Heart left ventricle (tissue), 16 donors: ENCODE data around the gene HSF5. TPM values are rescaled to one million over a fixed set of nuclear protein-coding genes. Genes with fewer than 3 reads are reported as not detected.
A peak's percentile ranks its signal among the peaks of the same experiment; 100 is the strongest.

Source experiments
- ATAC-seq, 4 donors: fragments of 200-7000 bp; cut with Tn5 transposase; one replicate each; pipeline ENCODE4 v1.9.1; 2020 to 2022; ENCODE audit warnings: moderate library complexity in 4 of 4, mild to moderate bottlenecking in 3 of 4, moderate number of reproducible peaks in 1 of 4
- DNase-seq, 5 donors: peaks; one replicate each; pipeline ENCODE4 v3.0.0-alpha.2; 2020
- H3K27ac ChIP-seq, 12 donors: fragments of 200-600 bp; sonication (generic) in 4 of 12; one replicate each; pipeline versions ENCODE4 v1.5.0 to v1.8.0; 2016 to 2022; ENCODE audit warnings: mild to moderate bottlenecking in 2 of 12
- H3K27me3 ChIP-seq, 9 donors: fragments of 200-600 bp; sonication (generic) in 2 of 9; one replicate each; pipeline versions ENCODE4 v1.5.1 to v1.8.0; 2016 to 2022; ENCODE audit warnings: mild to moderate bottlenecking in 3 of 9
- H3K36me3 ChIP-seq, 9 donors: fragments of 200-600 bp; sonication (generic) in 2 of 9; one replicate each; pipeline versions ENCODE4 v1.5.0 to v1.8.0; 2018 to 2022; ENCODE audit warnings: mild to moderate bottlenecking in 2 of 9
- H3K4me1 ChIP-seq, 12 donors: fragments of 200-600 bp; sonication (generic) in 4 of 12; one replicate each; pipeline versions ENCODE4 v1.5.0 to v1.8.0; 2016 to 2022; ENCODE audit warnings: mild to moderate bottlenecking in 3 of 12
- H3K4me3 ChIP-seq, 12 donors: fragments of 200-600 bp; sonication (generic) in 4 of 12; one replicate each; pipeline versions ENCODE4 v1.5.0 to v1.8.0; 2017 to 2022; ENCODE audit warnings: mild to moderate bottlenecking in 9 of 12, moderate library complexity in 4 of 12
- H3K9me3 ChIP-seq, 12 donors: fragments of 200-600 bp; sonication (generic) in 4 of 12; one replicate each; pipeline versions ENCODE4 v1.5.0 to v1.8.0; 2016 to 2022; ENCODE audit warnings: mild to moderate bottlenecking in 1 of 12
- CTCF ChIP-seq, 12 donors: fragments of 200-600 bp; sonication (generic) in 4 of 12; IDR thresholded peaks; one replicate each; pipeline versions ENCODE4 v1.5.0 to v1.8.0; 2018 to 2022; ENCODE audit warnings: antibody characterized with exemption in 12 of 12, mild to moderate bottlenecking in 5 of 12
- POLR2A ChIP-seq, 2 donors: fragments of 450-650 bp; IDR thresholded peaks; one replicate each; pipeline ENCODE4 v1.6.1; 2017; ENCODE audit warnings: antibody characterized with exemption in 2 of 2, mild to moderate bottlenecking in 2 of 2, moderate library complexity in 2 of 2
- WGBS, 4 donors: extraction: QIAGEN DNeasy Blood & Tissue Kit in 2 of 4; methylation state at CpG; one replicate each; pipeline versions ENCODE4 v1.1.5 to v1.1.7; 2013 to 2018; 5-methylcytosine and 5-hydroxymethylcytosine counted together
- intact Hi-C, 10 donors: fragments of 100-400 bp; cut with DNase I; formaldehyde crosslinking; loops; one replicate each; pipeline versions ENCODE4 v1.11.1 to v1.14.2; 2022
- polyA plus RNA-seq, 2 donors: library from polyadenylated mRNA; stranded (reverse); fragments of 200-250 nt; gene quantifications; one replicate each; pipeline ENCODE4 v1.2.3, GENCODE V29; 2013
- total RNA-seq, 9 donors: library from RNA; depleted of rRNA in 2 of 9; stranded (reverse); fragments of >200 nt in 2 of 9; fragmentation: NEBNext Ultra II Directional in 3 of 9; extraction: Animal tissue kit (Norgen Biotek cat#: 25700) in 3 of 9; gene quantifications; one replicate each; pipeline versions ENCODE4 v1.1.0 to v1.2.4, GENCODE V29; 2016 to 2023
- donor health status: ischemic (EF 13 %, LVEDD 7.1; RV severe dilation, severe dysfunction).
- donor health status: healthy with polysubstance abuse.
- donor health status: DM: no; HTN: yes; CAD: no.
- donor health status: DM: no; HTN: no; CAD: no.
- donor health status: ischemic (EF 25% LVEDD 6.9; RV normal size, moderate dysfunction).
- donor health status: ischemic (EF 25% LVEDD 5.7; RV mildly dilated, moderate dysfunction).
- donor health status: healthy.
- donor health status: DM: yes; HTN: yes; CAD: no.
- donor health status: ischemic (EF 35%, LVEDD 5.7; RV mildly dilated, moderate dysfunction).
- donor health status: nonischemic (EF 11% LVEDD 7.7; RV severe dilation, severe dysfunction).
- donor health status: DM: yes; HTN: yes; CAD: no.
- donor health status: PGD.
- donor health status: ischemic (EF 29% LVEDD 5.4; RV normal size, mild dysfunction).
- donor health status: nonischemic (EF 23%, LVEDD 6.1; RV moderate dilation, normal function).

Gene HSF5
- total and polyA plus RNA-seq, 11 donors: 0.06 to 0.19 TPM; not detected in 9

- intact Hi-C loops: loop anchor here in 3 of 10 donors (5.0 to 10.0 kb wide), 2 partner anchors 42 to 149 kb away; no protein-coding TSS in a partner anchor
Measured at GRCh38 chr17:58535431-58535830, 47.2 kb upstream of the HSF5 start.

GRCh38 chr17:58534901-58535421 is 46.8 kb upstream of the HSF5 start:
- intact Hi-C loops: loop anchor here in 6 of 10 donors (5.0 to 10.0 kb wide), 3 partner anchors 42 to 150 kb away; no protein-coding TSS in a partner anchor
- no peaks in the 10 kb centered on the region for H3K9me3 ChIP-seq
- 59 to 78% (median 68%) methylated on average over 3 to 4 of the region's 4 CpGs for WGBS, 4 donors
- H3K36me3 ChIP-seq: no peaks in the 10 kb centered on the region
- peak; percentile 71 to 91 (median 76) for ATAC-seq
- H3K27ac ChIP-seq: peak overlapping the region in 5 of 12 donors; percentile 2 to 69 (median 35)
- peak in 2 of 5 donors; percentile 56 to 69 for DNase-seq
- no peak overlapping the region for H3K4me3 ChIP-seq
- no peak for TF ChIP-seq CTCF (IDR thresholded peaks at IDR 0.05)
- no peak for TF ChIP-seq POLR2A (IDR thresholded peaks at IDR 0.05)
- peaks cover 7 to 79% (median 41%) of the 10 kb centered on the region in 12 donors for H3K4me1 ChIP-seq
- H3K27me3 ChIP-seq: peaks cover 0 to 5% (median 0%) of the 10 kb centered on the region in 9 donors

More at GRCh38 chr17:58535431-58535830, 47.2 kb upstream of the HSF5 start:
- H3K4me1 ChIP-seq: peaks cover 7 to 81% (median 43%) of the 10 kb centered on the region in 12 donors
- no peak for TF ChIP-seq POLR2A (IDR thresholded peaks at IDR 0.05)
- TF ChIP-seq CTCF (IDR thresholded peaks at IDR 0.05): no peak
- H3K4me3 ChIP-seq: no peak overlapping the region
- peaks cover 0 to 5% (median 0%) of the 10 kb centered on the region in 9 donors for H3K27me3 ChIP-seq
- WGBS, 4 donors: 65 to 90% (median 88%) methylated on average over 2 of the region's 2 CpGs
- H3K36me3 ChIP-seq: no peaks in the 10 kb centered on the region
- ATAC-seq (no peak), DNase-seq (no peak)
- H3K27ac ChIP-seq: peak overlapping the region in 6 of 12 donors; percentile 2 to 69 (median 36)
- no peaks in the 10 kb centered on the region for H3K9me3 ChIP-seq

- Histone ChIP-seq H3K27ac (peak overlapping the region in 2 of 12 donors; percentile 17 to 69), H3K9me3 (no peaks in the 10 kb centered on the region), H3K36me3 (no peaks in the 10 kb centered on the region), H3K27me3 (peaks cover 0 to 5% (median 0%) of the 10 kb centered on the region in 9 donors), H3K4me1 (peaks cover 5 to 79% (median 38%) of the 10 kb centered on the region in 12 donors), H3K4me3 (no peak overlapping the region)
- intact Hi-C loops: loop anchor here in 4 of 10 donors (5.0 to 10.0 kb wide), 3 partner anchors 43 to 150 kb away; no protein-coding TSS in a partner anchor
- TF ChIP-seq POLR2A (IDR thresholded peaks at IDR 0.05): no peak
- DNase-seq: no peak
- ATAC-seq: no peak
- WGBS, 4 donors: 52 to 83% (median 68%) methylated on average over 3 of the region's 3 CpGs
Measured at GRCh38 chr17:58534331-58534730, 46.1 kb upstream of the HSF5 start.

GRCh38 chr17:58533616-58534188 is 45.5 kb upstream of the HSF5 start:
- Histone ChIP-seq H3K9me3 (no peaks in the 10 kb centered on the region), H3K36me3 (no peaks in the 10 kb centered on the region), H3K27me3 (peaks cover 0 to 5% (median 0%) of the 10 kb centered on the region in 9 donors), H3K27ac (no peak overlapping the region), H3K4me1 (peaks cover 5 to 79% (median 36%) of the 10 kb centered on the region in 12 donors), H3K4me3 (no peak overlapping the region)
- intact Hi-C loops: loop anchor here in 4 of 10 donors (5.0 to 10.0 kb wide), 3 partner anchors 44 to 151 kb away; no protein-coding TSS in a partner anchor
- 94 to 97% (median 95%) methylated on average over 5 of the region's 5 CpGs for WGBS, 4 donors
- DNase-seq: no peak
- no peak for ATAC-seq
- no peak for TF ChIP-seq POLR2A (IDR thresholded peaks at IDR 0.05)
- TF ChIP-seq CTCF (IDR thresholded peaks at IDR 0.05): no peak
